Measurements from ENCODE around the gene TBKBP1. TPM values are rescaled to one million over a fixed set of nuclear protein-coding genes. Genes with fewer than 3 reads are reported as not detected.

Gene TBKBP1
- total RNA-seq, 2 experiments from 2014 or later: 2.5 to 3.0 TPM

DNA sequence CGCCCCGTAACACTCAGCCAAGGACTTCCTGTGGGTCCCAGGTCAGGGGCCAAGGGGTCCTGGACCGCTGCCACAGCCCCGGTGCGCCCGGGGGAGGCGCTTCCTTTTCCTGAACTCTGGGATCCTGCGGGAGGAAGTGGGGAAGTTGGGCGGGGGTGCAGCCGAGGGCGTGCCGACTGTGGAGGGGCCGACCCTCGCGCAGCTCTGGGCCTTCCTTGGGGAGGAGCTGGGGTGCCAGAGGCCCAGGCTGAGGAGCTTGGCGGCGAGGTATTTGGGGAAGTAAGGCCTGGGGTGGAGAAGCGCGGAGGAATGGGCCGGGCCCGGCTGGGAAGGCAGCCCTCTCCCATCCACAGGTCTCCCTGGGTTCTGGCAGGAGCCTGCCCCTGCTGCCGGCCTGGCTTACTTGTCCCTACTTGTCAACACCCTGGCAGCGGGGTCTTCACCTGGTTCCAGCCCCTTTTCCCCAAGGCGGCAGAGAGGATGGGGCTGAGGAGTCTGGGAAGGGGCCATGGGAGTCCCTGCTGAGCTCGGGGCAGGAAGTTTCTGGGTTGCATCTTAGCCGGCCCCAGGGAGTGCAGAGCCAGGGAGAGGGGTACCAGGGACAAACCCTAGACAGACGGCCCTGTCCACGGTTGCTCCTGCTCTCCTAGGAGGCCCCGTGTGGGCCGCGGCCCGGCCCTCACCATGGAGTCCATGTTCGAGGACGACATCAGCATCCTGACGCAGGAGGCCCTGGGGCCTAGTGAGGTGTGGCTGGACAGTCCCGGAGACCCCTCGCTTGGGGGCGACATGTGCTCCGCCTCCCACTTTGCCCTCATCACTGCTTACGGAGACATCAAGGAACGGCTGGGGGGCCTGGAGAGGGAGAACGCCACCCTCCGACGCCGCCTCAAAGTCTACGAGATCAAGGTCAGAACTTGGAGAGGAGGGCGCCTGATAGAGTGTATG, 1.7 kb downstream of the TBKBP1 start:
- Mint-ChIP-seq H3K4me1 (peaks cover 39% of the 10 kb centered on the region), H3K27me3 (peaks cover 3% of the 10 kb centered on the region), H3K36me3 (ENCODE audit: low read depth) (no peaks in the 10 kb centered on the region), H3K4me3 (peak overlapping the region; percentile 71), H3K9me3 (no peaks in the 10 kb centered on the region), H3K27ac (peak overlapping the region; percentile 58)
- CTCF ChIA-PET: interaction anchor here (0.9 to 1.1 kb wide), 2 partner anchors 9 to 31 kb away, joined by 3 read pairs; no protein-coding TSS in a partner anchor
- DNase-seq: no peak
- POLR2A ChIA-PET: no interaction called here

DNA sequence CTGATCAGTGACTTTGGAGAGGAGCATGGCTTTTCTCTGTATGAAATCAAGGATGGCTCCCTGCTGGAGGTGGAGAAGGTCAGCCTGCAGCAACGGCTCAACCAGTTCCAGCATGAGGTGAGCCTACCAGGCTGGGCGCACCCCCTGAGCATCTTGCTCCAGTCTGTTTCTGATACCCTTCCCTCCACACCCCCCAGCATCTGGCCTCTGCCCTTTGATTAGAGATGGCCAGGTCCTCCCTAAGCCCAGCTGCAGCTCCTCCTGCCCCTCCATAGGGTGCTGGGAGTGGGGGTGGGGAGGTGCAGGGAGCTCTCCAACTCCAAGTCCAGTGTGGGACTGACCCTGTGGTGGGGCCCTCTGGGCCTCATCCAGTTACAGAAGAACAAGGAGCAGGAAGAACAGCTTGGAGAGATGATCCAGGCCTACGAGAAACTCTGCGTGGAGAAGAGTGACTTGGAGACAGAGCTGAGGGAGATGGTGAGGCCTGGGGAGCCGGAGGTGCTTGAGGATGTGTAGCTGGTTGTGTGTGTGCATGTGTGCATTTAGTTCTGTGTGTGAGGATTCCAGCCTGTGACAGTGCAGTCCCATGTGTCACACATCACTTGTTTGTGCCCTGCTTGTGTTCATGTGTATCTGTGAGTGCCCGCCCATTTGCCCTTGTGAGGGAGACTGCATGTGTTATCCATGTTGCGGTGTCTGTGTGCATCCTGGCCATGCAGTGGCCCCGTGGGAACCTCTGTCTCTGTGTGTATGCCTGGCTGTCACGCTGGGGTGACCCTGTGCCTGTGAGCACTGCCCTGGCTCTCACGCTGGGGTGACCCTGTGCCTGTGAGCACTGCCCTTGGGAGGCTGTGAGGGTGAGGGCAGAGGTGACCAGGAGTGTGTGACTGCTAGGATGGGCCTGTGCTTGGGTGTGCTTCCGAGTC, 3.0 kb downstream of the TBKBP1 start:
- Mint-ChIP-seq H3K27me3 (peaks cover 3% of the 10 kb centered on the region), H3K4me1 (peaks cover 47% of the 10 kb centered on the region), H3K4me3 (no peak overlapping the region), H3K36me3 (ENCODE audit: low read depth) (no peaks in the 10 kb centered on the region), H3K27ac (no peak overlapping the region), H3K9me3 (no peaks in the 10 kb centered on the region)
- CTCF ChIA-PET: interaction anchor here (0.6 to 1.8 kb wide), 5 partner anchors 10 to 101 kb away, joined by 3 to 5 read pairs (median 3); partner anchors contain the start of gene TBX21
- POLR2A ChIA-PET: no interaction called here
- DNase-seq: no peak

GRCh38 chr17:47697906-47698711, 4.1 kb downstream of the TBKBP1 start:
- ChIA-PET CTCF (interaction anchor here (0.6 to 2.1 kb wide), 9 partner anchors 9 to 160 kb away, joined by 3 to 5 read pairs (median 3); partner anchors contain the start of gene TBX21), POLR2A (no interaction called here)
- Mint-ChIP-seq H3K36me3 (ENCODE audit: low read depth) (no peaks in the 10 kb centered on the region), H3K27me3 (peaks cover 3% of the 10 kb centered on the region), H3K27ac (no peak overlapping the region), H3K4me1 (peaks cover 44% of the 10 kb centered on the region), H3K4me3 (no peak overlapping the region), H3K9me3 (no peaks in the 10 kb centered on the region)
- DNase-seq: no peak

GRCh38 chr17:47698749-47699535, 5.0 kb downstream of the TBKBP1 start:
- peak; percentile 84 for DNase-seq
- Mint-ChIP-seq H3K36me3 (ENCODE audit: low read depth) (no peaks in the 10 kb centered on the region), H3K4me1 (peaks cover 48% of the 10 kb centered on the region), H3K27ac (peak overlapping the region; percentile 56), H3K27me3 (peaks cover 3% of the 10 kb centered on the region), H3K9me3 (no peaks in the 10 kb centered on the region), H3K4me3 (no peak overlapping the region)
- ChIA-PET POLR2A (interaction anchor here (0.6 to 0.7 kb wide), 2 partner anchors 12 to 89 kb away, joined by 3 to 4 read pairs; no protein-coding TSS in a partner anchor), CTCF (interaction anchor here (0.7 to 2.1 kb wide), 22 partner anchors 8 to 180 kb away, joined by 3 to 6 read pairs (median 4); no protein-coding TSS in a partner anchor)

GRCh38 chr17:47699536-47699840, 5.5 kb downstream of the TBKBP1 start:
- Mint-ChIP-seq H3K27me3 (peaks cover 3% of the 10 kb centered on the region), H3K4me3 (no peak overlapping the region), H3K9me3 (no peaks in the 10 kb centered on the region), H3K27ac (no peak overlapping the region), H3K36me3 (ENCODE audit: low read depth) (no peaks in the 10 kb centered on the region), H3K4me1 (peaks cover 53% of the 10 kb centered on the region)
- ChIA-PET CTCF (interaction anchor here (0.7 to 2.1 kb wide), 23 partner anchors 8 to 180 kb away, joined by 3 to 6 read pairs (median 4); no protein-coding TSS in a partner anchor), POLR2A (interaction anchor here (0.7 kb wide), 1 partner anchor 89 kb away, joined by 4 read pairs; no protein-coding TSS in a partner anchor)
- no peak for DNase-seq

- no peak for DNase-seq
- CTCF ChIA-PET: interaction anchor here (0.9 to 1.7 kb wide), 11 partner anchors 12 to 45 kb away, joined by 3 to 7 read pairs (median 3); partner anchors contain the start of gene TBX21
- POLR2A ChIA-PET: interaction anchor here (0.6 kb wide), 1 partner anchor 36 kb away, joined by 6 read pairs; no protein-coding TSS in a partner anchor
- Mint-ChIP-seq H3K27ac (peak overlapping the region; percentile 86), H3K9me3 (no peaks in the 10 kb centered on the region), H3K4me1 (peaks cover 59% of the 10 kb centered on the region), H3K27me3 (no peaks in the 10 kb centered on the region), H3K36me3 (ENCODE audit: low read depth) (no peaks in the 10 kb centered on the region), H3K4me3 (peak overlapping the region; percentile 12)
Observed at GRCh38 chr17:47700471-47701449, 6.8 kb downstream of the TBKBP1 start.

DNA sequence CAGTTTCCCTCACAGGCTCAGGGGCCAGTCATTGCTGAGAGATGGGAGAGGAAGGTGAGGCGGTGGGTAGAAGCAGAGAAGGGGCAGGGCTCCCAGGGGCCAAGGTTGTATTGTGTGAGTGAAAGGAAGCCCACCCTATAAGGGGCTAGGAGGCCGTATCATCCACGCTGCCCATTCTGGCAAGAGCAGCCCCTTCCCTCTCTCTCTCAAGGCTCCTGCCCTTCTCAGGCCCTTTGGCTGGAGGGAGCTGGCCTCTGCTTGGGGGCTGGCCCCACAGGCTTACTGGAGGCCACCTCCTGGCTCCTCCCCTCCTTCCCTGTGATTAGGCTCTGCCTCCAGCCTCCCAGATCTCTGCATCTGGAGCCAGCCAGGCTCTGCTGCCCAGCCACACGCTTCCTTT, 7.6 kb downstream of the TBKBP1 start:
- POLR2A ChIA-PET: interaction anchor here (0.6 kb wide), 1 partner anchor 35 kb away, joined by 6 read pairs; no protein-coding TSS in a partner anchor
- Mint-ChIP-seq H3K4me1 (peaks cover 67% of the 10 kb centered on the region), H3K4me3 (no peak overlapping the region), H3K27me3 (no peaks in the 10 kb centered on the region), H3K9me3 (no peaks in the 10 kb centered on the region), H3K27ac (peak overlapping the region; percentile 86), H3K36me3 (ENCODE audit: low read depth) (no peaks in the 10 kb centered on the region)
- DNase-seq: no peak
- CTCF ChIA-PET: interaction anchor here (0.9 to 1.6 kb wide), 5 partner anchors 13 to 34 kb away, joined by 3 to 6 read pairs (median 3); no protein-coding TSS in a partner anchor

DNA sequence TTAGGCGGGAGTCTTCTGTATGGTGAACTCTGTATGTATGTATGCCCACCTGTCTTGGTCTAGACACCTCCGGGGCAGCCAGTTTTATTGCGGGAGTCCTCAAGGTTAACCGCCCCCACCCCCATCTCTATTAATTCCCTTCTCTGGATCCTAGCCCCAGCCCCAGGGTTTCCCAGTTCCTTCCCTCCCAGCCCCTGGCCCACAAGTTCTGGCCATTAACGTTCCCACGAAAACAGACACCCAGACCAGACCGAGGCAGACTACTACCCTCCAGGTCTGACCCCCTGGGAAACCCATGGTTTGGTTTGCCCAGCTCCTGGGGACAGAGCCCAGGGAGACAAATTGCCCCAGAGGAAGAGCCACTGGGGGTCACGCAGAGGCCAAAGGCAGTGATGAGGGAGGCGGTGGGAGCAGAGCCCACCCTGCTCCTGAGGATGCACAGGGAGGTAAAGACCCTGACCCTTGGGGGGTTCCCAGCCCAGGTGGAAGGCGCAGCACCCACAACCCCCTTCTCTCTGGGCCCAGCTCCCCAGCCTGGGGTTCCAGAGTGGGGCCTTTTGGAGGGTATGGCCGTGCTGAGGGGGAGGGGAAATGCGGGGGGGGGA, 8.5 kb downstream of the TBKBP1 start:
- Mint-ChIP-seq H3K36me3 (ENCODE audit: low read depth) (no peaks in the 10 kb centered on the region), H3K4me3 (no peak overlapping the region), H3K9me3 (no peaks in the 10 kb centered on the region), H3K4me1 (peaks cover 76% of the 10 kb centered on the region), H3K27me3 (no peaks in the 10 kb centered on the region), H3K27ac (peak overlapping the region; percentile 86)
- CTCF ChIA-PET: interaction anchor here (0.7 to 1.6 kb wide), 3 partner anchors 25 to 79 kb away, joined by 3 to 6 read pairs (median 3); no protein-coding TSS in a partner anchor
- POLR2A ChIA-PET: no interaction called here
- no peak for DNase-seq

GRCh38 chr17:47703191-47703591, 9.2 kb downstream of the TBKBP1 start:
- no peaks in the 10 kb centered on the region for H3K36me3 Mint-ChIP-seq (ENCODE audit: low read depth)
- H3K9me3 Mint-ChIP-seq: no peaks in the 10 kb centered on the region
- no peaks in the 10 kb centered on the region for H3K27me3 Mint-ChIP-seq
- peak; percentile 52 for DNase-seq
- peak overlapping the region; percentile 85 for H3K27ac Mint-ChIP-seq
- peak overlapping the region; percentile 54 for H3K4me3 Mint-ChIP-seq
- peaks cover 80% of the 10 kb centered on the region for H3K4me1 Mint-ChIP-seq
- ChIA-PET CTCF (no interaction called here), POLR2A (no interaction called here)

DNA sequence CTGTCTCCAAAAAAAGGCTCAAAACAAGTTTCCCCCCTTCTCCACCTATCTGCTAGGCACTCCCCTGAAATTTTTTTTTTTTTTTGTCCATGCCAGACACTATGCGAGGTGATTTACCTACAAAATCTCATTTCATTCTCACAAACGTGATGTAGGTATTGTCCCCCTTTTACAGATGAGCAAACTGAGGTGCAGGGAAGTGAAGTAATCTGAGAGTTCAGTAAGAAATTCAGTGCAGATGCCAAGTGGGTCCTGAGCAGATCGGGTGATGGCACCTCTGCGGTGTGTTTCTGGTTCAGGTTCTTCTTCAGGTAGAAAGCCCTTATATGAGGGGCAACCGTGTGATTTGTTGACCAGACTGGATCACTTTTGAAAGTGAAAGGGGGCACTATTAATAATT, 9.7 kb downstream of the TBKBP1 start:
- H3K4me1 Mint-ChIP-seq: peaks cover 79% of the 10 kb centered on the region
- peak overlapping the region; percentile 85 for H3K27ac Mint-ChIP-seq
- H3K9me3 Mint-ChIP-seq: no peaks in the 10 kb centered on the region
- ChIA-PET CTCF (interaction anchor here (1.6 kb wide), 2 partner anchors 15 to 29 kb away, joined by 6 to 10 read pairs; partner anchors contain the start of gene TBX21), POLR2A (no interaction called here)
- H3K27me3 Mint-ChIP-seq: no peaks in the 10 kb centered on the region
- peak overlapping the region; percentile 54 for H3K4me3 Mint-ChIP-seq
- H3K36me3 Mint-ChIP-seq (ENCODE audit: low read depth): no peaks in the 10 kb centered on the region
- no peak for DNase-seq

All from activated CD4-positive, alpha-beta T cell treated with anti-CD3 and anti-CD28 coated beads, Interleukin-2, amount 10 ng/mL, durations not matched to agents 7 days and 5 days (primary cell).